ENCODE results near the gene PHPT1. TPM values are rescaled to one million over a fixed set of nuclear protein-coding genes. Genes with fewer than 3 reads are reported as not detected.

PHPT1 gene
- total and polyA plus RNA-seq, 7 donors = 39.0 to 144 (median 73.1) TPM

DNA sequence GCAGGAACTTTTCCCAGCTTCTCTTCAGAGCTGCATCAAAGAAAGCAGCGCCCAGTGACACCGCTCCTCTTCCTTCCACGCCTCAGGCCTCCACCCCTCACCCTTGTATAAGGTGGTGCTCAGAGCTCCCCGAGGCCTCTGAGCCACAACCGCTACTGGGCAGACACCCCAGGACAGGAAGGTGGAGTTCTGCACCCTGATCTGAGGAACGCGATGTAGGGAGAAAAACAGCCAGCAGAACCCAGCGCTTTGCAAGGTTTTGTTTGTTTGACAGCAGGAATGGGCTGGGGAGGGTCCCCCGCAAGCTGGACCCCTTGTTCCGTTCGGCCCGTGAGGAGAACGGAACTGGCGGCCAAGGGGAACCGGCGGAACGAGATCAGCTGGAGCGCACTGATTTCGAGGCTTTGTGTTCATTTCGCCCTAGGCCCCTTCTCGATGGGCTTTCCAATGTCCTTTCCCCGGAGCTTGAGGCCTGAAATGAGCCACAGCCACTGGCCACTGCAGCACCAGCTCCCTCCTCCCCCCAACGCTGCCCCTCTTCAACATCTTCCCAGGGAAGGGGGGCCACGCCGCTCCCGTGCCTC is 12.8 kb downstream of the PHPT1 start:
- Histone ChIP-seq H3K36me3 (peaks cover 21 to 40% (median 31%) of the 10 kb centered on the region in 4 donors), H3K4me1 (peaks cover 0 to 42% (median 32%) of the 10 kb centered on the region in 4 donors), H3K27ac (no peak overlapping the region), H3K4me3 (no peak overlapping the region), H3K27me3 (no peaks in the 10 kb centered on the region), H3K9me3 (no peaks in the 10 kb centered on the region)
- TF ChIP-seq EP300 (IDR thresholded peaks at IDR 0.05) = no peak
- TF ChIP-seq POLR2AphosphoS5 (IDR thresholded peaks at IDR 0.05) = no peak
- no peak for TF ChIP-seq POLR2A (IDR thresholded peaks at IDR 0.05)
- TF ChIP-seq, protein P1, sequence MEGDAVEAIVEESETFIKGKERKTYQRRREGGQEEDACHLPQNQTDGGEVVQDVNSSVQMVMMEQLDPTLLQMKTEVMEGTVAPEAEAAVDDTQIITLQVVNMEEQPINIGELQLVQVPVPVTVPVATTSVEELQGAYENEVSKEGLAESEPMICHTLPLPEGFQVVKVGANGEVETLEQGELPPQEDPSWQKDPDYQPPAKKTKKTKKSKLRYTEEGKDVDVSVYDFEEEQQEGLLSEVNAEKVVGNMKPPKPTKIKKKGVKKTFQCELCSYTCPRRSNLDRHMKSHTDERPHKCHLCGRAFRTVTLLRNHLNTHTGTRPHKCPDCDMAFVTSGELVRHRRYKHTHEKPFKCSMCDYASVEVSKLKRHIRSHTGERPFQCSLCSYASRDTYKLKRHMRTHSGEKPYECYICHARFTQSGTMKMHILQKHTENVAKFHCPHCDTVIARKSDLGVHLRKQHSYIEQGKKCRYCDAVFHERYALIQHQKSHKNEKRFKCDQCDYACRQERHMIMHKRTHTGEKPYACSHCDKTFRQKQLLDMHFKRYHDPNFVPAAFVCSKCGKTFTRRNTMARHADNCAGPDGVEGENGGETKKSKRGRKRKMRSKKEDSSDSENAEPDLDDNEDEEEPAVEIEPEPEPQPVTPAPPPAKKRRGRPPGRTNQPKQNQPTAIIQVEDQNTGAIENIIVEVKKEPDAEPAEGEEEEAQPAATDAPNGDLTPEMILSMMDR (IDR thresholded peaks at IDR 0.05) = no peak
- WGBS, 2 donors = 86 to 89% methylated on average over 26 of the region's 26 CpGs
- intact Hi-C loops (cut with DNase I) = no loop called here
- DNase-seq = no peak

- no peak overlapping the region for H3K4me3 ChIP-seq
- H3K4me1 ChIP-seq = peaks cover 0 to 47% (median 35%) of the 10 kb centered on the region in 4 donors
- H3K36me3 ChIP-seq = peaks cover 21 to 40% (median 31%) of the 10 kb centered on the region in 4 donors
- intact Hi-C loops (cut with DNase I) = no loop called here
- H3K27ac ChIP-seq = no peak overlapping the region
- no peaks in the 10 kb centered on the region for H3K9me3 ChIP-seq
- 90 to 95% methylated on average over 31 of the region's 31 CpGs for WGBS, 2 donors
- no peak for TF ChIP-seq POLR2AphosphoS5 (IDR thresholded peaks at IDR 0.05)
- TF ChIP-seq, protein P1 (IDR thresholded peaks at IDR 0.05) = no peak
- no peak for TF ChIP-seq EP300 (IDR thresholded peaks at IDR 0.05)
- peak; percentile 63 for DNase-seq
- H3K27me3 ChIP-seq = no peaks in the 10 kb centered on the region
Measured at GRCh38 chr9:136862849-136863622, 13.8 kb downstream of the PHPT1 start.

- Histone ChIP-seq H3K9me3 (no peaks in the 10 kb centered on the region), H3K4me1 (peaks cover 0 to 40% (median 32%) of the 10 kb centered on the region in 4 donors), H3K4me3 (no peak overlapping the region), H3K27me3 (no peaks in the 10 kb centered on the region), H3K27ac (no peak overlapping the region), H3K36me3 (peaks cover 21 to 40% (median 31%) of the 10 kb centered on the region in 4 donors)
- WGBS, 2 donors = 91 to 93% methylated on average over 12 of the region's 12 CpGs
- DNase-seq = no peak
- intact Hi-C loops (cut with DNase I) = loop anchor here (2.0 kb wide), 2 partner anchors 13 to 23 kb away; partner anchors contain the start of gene TRAF2
- TF ChIP-seq, protein P1 (IDR thresholded peaks at IDR 0.05) = no peak
- TF ChIP-seq POLR2AphosphoS5 (IDR thresholded peaks at IDR 0.05) (no peak), POLR2A (IDR thresholded peaks at IDR 0.05) (no peak), EP300 (IDR thresholded peaks at IDR 0.05) (no peak)
Measured at GRCh38 chr9:136863623-136864273, 14.5 kb downstream of the PHPT1 start.

DNA sequence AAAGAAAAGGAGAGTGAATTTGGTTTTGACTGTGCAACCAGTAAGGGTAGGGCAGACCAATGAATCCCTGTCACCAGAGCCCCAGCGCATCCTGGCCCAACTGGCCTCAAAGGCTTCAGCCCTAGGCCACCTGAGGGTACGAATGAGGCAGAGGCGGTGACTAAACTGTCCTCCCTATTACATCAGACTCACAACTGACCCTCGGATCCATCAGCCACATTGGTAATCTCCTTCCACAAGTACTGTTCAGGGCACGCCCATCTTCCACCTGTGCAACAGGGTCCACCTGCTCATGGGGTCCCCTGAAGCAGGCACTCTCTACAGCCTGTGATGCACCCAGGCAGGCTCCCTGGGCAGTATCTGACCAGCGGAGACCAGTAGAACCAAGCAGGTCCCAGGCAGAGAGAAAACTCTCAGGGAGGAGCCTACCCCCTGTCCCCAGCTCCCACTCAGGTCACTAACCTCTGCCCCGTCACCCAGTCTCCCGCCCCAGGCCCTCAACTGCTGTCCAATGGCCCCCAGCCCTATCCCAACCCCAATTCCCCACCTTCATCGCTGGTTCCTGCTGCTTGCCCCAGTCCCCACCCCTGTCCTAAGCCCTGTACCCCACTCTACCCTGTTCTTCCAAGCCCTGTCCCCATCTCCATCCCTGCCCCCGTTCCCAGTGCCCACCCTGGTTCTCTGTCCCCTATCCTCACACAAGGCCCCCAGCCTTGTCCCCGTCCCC is 16.0 kb downstream of the PHPT1 start:
- H3K36me3 ChIP-seq = peaks cover 21 to 38% (median 31%) of the 10 kb centered on the region in 4 donors
- peak overlapping the region; percentile 90 to 97 (median 94) for H3K27ac ChIP-seq
- WGBS, 2 donors = 46 to 61% methylated on average over 11 of the region's 11 CpGs
- no peak for DNase-seq
- peak overlapping the region; percentile 93 to 100 (median 100) for H3K4me3 ChIP-seq
- no peaks in the 10 kb centered on the region for H3K9me3 ChIP-seq
- no peak for TF ChIP-seq POLR2A (IDR thresholded peaks at IDR 0.05)
- TF ChIP-seq, protein P1 (IDR thresholded peaks at IDR 0.05) = no peak
- no peak for TF ChIP-seq EP300 (IDR thresholded peaks at IDR 0.05)
- no peak for TF ChIP-seq POLR2AphosphoS5 (IDR thresholded peaks at IDR 0.05)
- peaks cover 0 to 29% (median 21%) of the 10 kb centered on the region in 4 donors for H3K4me1 ChIP-seq
- no peaks in the 10 kb centered on the region for H3K27me3 ChIP-seq
- intact Hi-C loops (cut with DNase I) = loop anchor here (2.0 to 5.0 kb wide), 3 partner anchors 14 to 73 kb away; partner anchors contain the start of genes TMEM141 and TRAF2

Data from sigmoid colon (tissue), 7 donors.